ENCODE measurements around the gene PTH1R. TPM values are rescaled to one million over a fixed set of nuclear protein-coding genes. Genes with fewer than 3 reads are reported as not detected.

The PTH1R gene
- polyA plus RNA-seq, 1 donor (not counting 4 experiments of a cell fraction or from before 2014, with no cell fraction given), result not detected

DNA sequence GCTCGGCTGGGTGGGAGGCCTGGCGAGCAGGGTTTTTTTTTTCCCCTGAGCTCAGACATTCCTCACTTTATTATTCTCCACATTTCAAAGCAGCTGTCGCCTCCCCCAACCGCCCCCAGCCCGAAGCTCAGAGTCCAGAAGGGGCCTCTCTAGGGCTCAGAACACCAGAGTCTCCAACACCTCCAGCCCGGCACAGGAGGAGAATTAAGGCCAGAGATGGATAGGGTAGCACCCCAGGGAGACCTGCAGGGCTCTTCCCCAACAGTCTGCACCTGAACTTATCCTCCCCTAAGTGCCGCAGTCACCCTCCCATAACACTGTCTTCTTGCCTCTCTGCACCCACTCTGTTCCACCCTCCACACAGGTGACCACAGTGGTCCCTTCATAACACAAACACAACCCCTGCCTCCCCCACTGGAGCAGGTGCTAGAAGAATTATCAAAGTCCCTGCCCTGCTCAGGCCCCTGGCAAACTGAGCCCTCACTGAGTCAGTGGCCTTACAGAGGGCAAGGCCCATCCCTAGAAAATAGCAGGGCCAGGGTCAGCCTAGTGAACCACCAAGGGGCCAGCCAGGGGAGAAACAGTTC lies 28.4 kb upstream of the PTH1R start:
- dilution Hi-C loops (cut with MboI; ENCODE audit: extremely low pct_ligation_motif_present, low sequenced_read_pairs), result no loop called here
- no peak overlapping the region for H3K4me3 ChIP-seq (ENCODE audit: control insufficient read depth in 2 of 3, extremely low read depth in 1 of 3, insufficient read depth in 2 of 3, low read depth in 1 of 3, low read length in 3 of 3)
- H3K36me3 ChIP-seq (ENCODE audit: control insufficient read depth in 2 of 2, extremely low read depth in 1 of 2, insufficient read depth in 2 of 2, low read length in 2 of 2), result no peaks in the 10 kb centered on the region
- no peak overlapping the region for H2AFZ ChIP-seq (ENCODE audit: control insufficient read depth, low read length)
- H3K9me3 ChIP-seq (ENCODE audit: control insufficient read depth, low read depth, low read length), result no peaks in the 10 kb centered on the region
- H3K27me3 ChIP-seq (ENCODE audit: control insufficient read depth, extremely low read depth, insufficient read depth, low read length), result peaks cover 22% of the 10 kb centered on the region
- no peak overlapping the region for H3K4me2 ChIP-seq (ENCODE audit: control insufficient read depth, extremely low read depth, insufficient read depth, low read depth, low read length)
- no peaks in the 10 kb centered on the region for H3K79me2 ChIP-seq (ENCODE audit: control insufficient read depth, insufficient read depth, low read length)
- H4K20me1 ChIP-seq (ENCODE audit: control insufficient read depth, extremely low read depth, insufficient read depth, low read length), result no peaks in the 10 kb centered on the region
- no peak for TF ChIP-seq EZH2 (IDR thresholded peaks at IDR 0.05; ENCODE audit: low read length)
- TF ChIP-seq, protein P1, sequence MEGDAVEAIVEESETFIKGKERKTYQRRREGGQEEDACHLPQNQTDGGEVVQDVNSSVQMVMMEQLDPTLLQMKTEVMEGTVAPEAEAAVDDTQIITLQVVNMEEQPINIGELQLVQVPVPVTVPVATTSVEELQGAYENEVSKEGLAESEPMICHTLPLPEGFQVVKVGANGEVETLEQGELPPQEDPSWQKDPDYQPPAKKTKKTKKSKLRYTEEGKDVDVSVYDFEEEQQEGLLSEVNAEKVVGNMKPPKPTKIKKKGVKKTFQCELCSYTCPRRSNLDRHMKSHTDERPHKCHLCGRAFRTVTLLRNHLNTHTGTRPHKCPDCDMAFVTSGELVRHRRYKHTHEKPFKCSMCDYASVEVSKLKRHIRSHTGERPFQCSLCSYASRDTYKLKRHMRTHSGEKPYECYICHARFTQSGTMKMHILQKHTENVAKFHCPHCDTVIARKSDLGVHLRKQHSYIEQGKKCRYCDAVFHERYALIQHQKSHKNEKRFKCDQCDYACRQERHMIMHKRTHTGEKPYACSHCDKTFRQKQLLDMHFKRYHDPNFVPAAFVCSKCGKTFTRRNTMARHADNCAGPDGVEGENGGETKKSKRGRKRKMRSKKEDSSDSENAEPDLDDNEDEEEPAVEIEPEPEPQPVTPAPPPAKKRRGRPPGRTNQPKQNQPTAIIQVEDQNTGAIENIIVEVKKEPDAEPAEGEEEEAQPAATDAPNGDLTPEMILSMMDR (optimal IDR thresholded peaks at IDR 0.05 in 1 of 3, IDR thresholded peaks at IDR 0.05 in 1 of 3, conservative IDR thresholded peaks at IDR 0.05 in 1 of 3; ENCODE audit: extremely low read depth in 1 of 3, insufficient read depth in 2 of 3, low read length in 3 of 3), result no peak
- no peak overlapping the region for H3K9ac ChIP-seq (ENCODE audit: control insufficient read depth, extremely low read depth, insufficient read depth, low read length)
- FAIRE-seq (no peak), DNase-seq (ENCODE audit: low read depth, low spot score) (no peak)
- H3K4me1 ChIP-seq (ENCODE audit: control insufficient read depth, extremely low read depth, insufficient read depth, low read length), result peaks cover 5% of the 10 kb centered on the region
- no peak overlapping the region for H3K27ac ChIP-seq (ENCODE audit: control insufficient read depth, insufficient read depth, low read length)
- H3K9me1 ChIP-seq (ENCODE audit: control insufficient read depth, extremely low read depth, insufficient read depth, low read length), result no peaks in the 10 kb centered on the region

DNA sequence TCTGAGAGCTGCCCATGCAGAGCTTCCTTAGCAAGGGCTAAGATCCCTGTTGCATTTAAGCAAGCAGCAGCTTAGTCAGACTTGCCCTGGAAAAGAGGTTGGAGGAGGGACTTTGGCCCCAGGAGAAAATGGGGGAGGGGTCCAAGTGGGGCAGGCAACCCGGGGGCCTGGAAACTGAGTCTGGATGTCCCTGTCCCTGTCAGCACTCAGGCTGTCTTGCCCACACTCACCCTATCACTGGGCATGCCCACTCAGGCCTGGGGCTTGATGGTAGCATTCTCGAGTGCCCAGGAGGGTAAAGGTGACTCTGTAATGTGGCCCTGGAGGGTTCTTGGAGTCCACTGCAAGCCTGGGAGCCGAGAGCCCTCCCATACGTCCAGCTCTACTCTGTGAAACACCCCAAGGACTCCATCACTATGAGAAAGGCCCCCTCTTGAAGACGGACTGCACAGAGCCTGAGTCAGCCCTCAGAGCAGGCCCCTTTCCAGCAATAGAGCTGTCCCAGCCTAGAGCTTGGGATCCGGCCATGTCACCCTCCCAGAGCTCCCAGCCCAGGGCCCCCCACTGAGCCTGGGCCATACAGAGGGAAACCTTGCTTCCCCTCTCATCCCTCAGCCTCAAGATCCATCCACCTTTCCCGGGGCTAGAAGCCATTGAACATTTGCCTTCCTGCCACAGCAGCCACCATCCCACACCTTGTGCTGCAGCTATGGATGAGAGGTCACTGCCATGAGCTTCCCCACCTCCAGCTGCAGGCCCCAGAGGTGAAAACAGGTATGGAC lies 27.6 kb upstream of the PTH1R start:
- no peak for TF ChIP-seq EZH2 (IDR thresholded peaks at IDR 0.05; ENCODE audit: low read length)
- TF ChIP-seq, protein P1 (optimal IDR thresholded peaks at IDR 0.05 in 1 of 3, IDR thresholded peaks at IDR 0.05 in 1 of 3, conservative IDR thresholded peaks at IDR 0.05 in 1 of 3; ENCODE audit: extremely low read depth in 1 of 3, insufficient read depth in 2 of 3, low read length in 3 of 3), result no peak
- Histone ChIP-seq H4K20me1 (ENCODE audit: control insufficient read depth, extremely low read depth, insufficient read depth, low read length) (no peaks in the 10 kb centered on the region), H3K4me1 (ENCODE audit: control insufficient read depth, extremely low read depth, insufficient read depth, low read length) (peaks cover 5% of the 10 kb centered on the region), H3K27ac (ENCODE audit: control insufficient read depth, insufficient read depth, low read length) (no peak overlapping the region), H3K27me3 (ENCODE audit: control insufficient read depth, extremely low read depth, insufficient read depth, low read length) (peaks cover 24% of the 10 kb centered on the region), H3K79me2 (ENCODE audit: control insufficient read depth, insufficient read depth, low read length) (no peaks in the 10 kb centered on the region), H3K4me3 (ENCODE audit: control insufficient read depth in 2 of 3, extremely low read depth in 1 of 3, insufficient read depth in 2 of 3, low read depth in 1 of 3, low read length in 3 of 3) (no peak overlapping the region), H3K4me2 (ENCODE audit: control insufficient read depth, extremely low read depth, insufficient read depth, low read depth, low read length) (no peak overlapping the region), H3K9ac (ENCODE audit: control insufficient read depth, extremely low read depth, insufficient read depth, low read length) (no peak overlapping the region), H3K9me1 (ENCODE audit: control insufficient read depth, extremely low read depth, insufficient read depth, low read length) (no peaks in the 10 kb centered on the region), H3K9me3 (ENCODE audit: control insufficient read depth, low read depth, low read length) (no peaks in the 10 kb centered on the region), H2AFZ (ENCODE audit: control insufficient read depth, low read length) (no peak overlapping the region), H3K36me3 (ENCODE audit: control insufficient read depth in 2 of 2, extremely low read depth in 1 of 2, insufficient read depth in 2 of 2, low read length in 2 of 2) (no peaks in the 10 kb centered on the region)
- FAIRE-seq, result no peak
- no peak for DNase-seq (ENCODE audit: low read depth, low spot score)
- dilution Hi-C loops (cut with MboI; ENCODE audit: extremely low pct_ligation_motif_present, low sequenced_read_pairs), result no loop called here
